ENCODE data around the gene AKIP1. TPM values are rescaled to one million over a fixed set of nuclear protein-coding genes. Genes with fewer than 3 reads are reported as not detected.
"Not testable (repeated sequence)": the region's sequence is repeated elsewhere in the genome, so short reads cannot be mapped to it uniquely, and the experiment has no call there.

Gene AKIP1
- total RNA-seq, 1 donor from 2014 or later, result 53.7 TPM

- Histone ChIP-seq H3K27me3 (no peaks in the 10 kb centered on the region), H3K4me3 (no peak overlapping the region), H3K9me3 (ENCODE audit: low read depth) (no peaks in the 10 kb centered on the region), H2AFZ (replicated peaks) (no peak overlapping the region), H3K36me3 (no peaks in the 10 kb centered on the region), H3F3A (ENCODE audit: low read depth) (no peaks in the 10 kb centered on the region), H3K9ac (no peak overlapping the region), H3K4me2 (no peak overlapping the region), H3K4me1 (peaks cover 31% of the 10 kb centered on the region), H4K20me1 (ENCODE audit: low read depth) (no peaks in the 10 kb centered on the region), H3K79me2 (ENCODE audit: low read depth) (no peaks in the 10 kb centered on the region), H3K27ac (no peak overlapping the region)
- Mint-ChIP-seq H3K4me3 (no peak overlapping the region), H3K27me3 (ENCODE audit: insufficient read depth, low read depth) (no peaks in the 10 kb centered on the region), H3K36me3 (no peaks in the 10 kb centered on the region), H3K9me3 (peaks cover 4% of the 10 kb centered on the region), H3K27ac (no peak overlapping the region), H3K4me1 (peaks cover 2% of the 10 kb centered on the region)
- TF ChIP-seq EZH2 (IDR thresholded peaks at IDR 0.05) (no peak), EZH2phosphoT487 (IDR thresholded peaks at IDR 0.05) (no peak), CTCF (IDR thresholded peaks at IDR 0.05) (no peak)
- DNase-seq (ENCODE audit: low spot score), result no peak
Observed at GRCh38 chr11:8878771-8879170, 32.2 kb upstream of the AKIP1 start.

DNA sequence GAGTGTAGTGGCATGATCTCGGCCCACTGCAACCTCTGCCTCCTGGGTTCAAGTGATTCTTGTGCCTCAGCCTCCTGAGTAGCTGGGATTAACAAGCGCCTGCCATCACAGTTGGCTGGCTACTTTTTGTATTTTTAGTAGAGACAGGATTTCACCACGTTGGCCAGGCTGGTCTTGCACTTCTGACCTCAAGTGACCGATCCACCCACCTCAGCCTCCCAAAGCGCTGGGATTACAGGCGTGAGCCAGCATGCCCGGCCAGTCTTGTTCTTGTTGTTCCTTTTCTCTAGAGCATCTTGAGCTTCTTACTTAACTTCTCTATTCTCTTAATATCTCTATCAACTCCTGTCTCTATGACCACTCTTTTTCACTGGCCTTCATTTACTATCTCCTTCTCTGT is 29.4 kb upstream of the AKIP1 start:
- not testable (repeated sequence) for H4K20me1 ChIP-seq (ENCODE audit: low read depth); H3K27ac ChIP-seq; H3F3A ChIP-seq (ENCODE audit: low read depth); H3K27ac Mint-ChIP-seq; H3K36me3 Mint-ChIP-seq; H3K9me3 Mint-ChIP-seq; H3K27me3 ChIP-seq; H3K9me3 ChIP-seq (ENCODE audit: low read depth); H3K36me3 ChIP-seq; H3K4me2 ChIP-seq; H3K4me3 Mint-ChIP-seq; H3K9ac ChIP-seq; H3K4me3 ChIP-seq; DNase-seq (ENCODE audit: low spot score); H3K79me2 ChIP-seq (ENCODE audit: low read depth); H2AFZ ChIP-seq (replicated peaks); H3K4me1 Mint-ChIP-seq; H3K27me3 Mint-ChIP-seq (ENCODE audit: insufficient read depth, low read depth)
- peaks cover 33% of the 10 kb centered on the region for H3K4me1 ChIP-seq

DNA sequence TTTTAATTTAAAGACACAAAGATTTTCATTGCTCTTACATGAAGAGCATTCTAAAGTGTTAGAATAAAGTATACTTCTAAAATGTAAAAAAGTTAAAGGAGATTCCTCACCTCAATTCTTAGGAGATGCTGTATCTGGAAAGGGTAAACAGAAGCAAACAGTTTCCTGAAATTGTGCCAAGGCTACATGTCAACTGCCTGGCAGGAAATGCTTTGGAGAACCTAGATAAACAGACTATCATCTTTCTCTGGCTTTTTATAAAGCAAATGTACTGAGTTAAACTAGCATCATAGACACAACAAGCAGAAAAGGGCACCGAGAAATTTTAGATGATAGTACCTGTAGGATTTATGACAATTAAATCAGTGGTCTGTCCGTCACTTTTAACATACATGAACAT is 24.7 kb upstream of the AKIP1 start:
- Histone ChIP-seq H3K36me3 (peaks cover 4% of the 10 kb centered on the region), H3K4me3 (no peak overlapping the region), H3K79me2 (ENCODE audit: low read depth) (no peaks in the 10 kb centered on the region), H3K27ac (no peak overlapping the region), H3F3A (ENCODE audit: low read depth) (no peaks in the 10 kb centered on the region), H3K9me3 (ENCODE audit: low read depth) (no peaks in the 10 kb centered on the region), H3K4me2 (no peak overlapping the region), H3K27me3 (no peaks in the 10 kb centered on the region), H2AFZ (replicated peaks) (no peak overlapping the region), H4K20me1 (ENCODE audit: low read depth) (no peaks in the 10 kb centered on the region), H3K4me1 (peaks cover 23% of the 10 kb centered on the region), H3K9ac (no peak overlapping the region)
- no peak for DNase-seq (ENCODE audit: low spot score)
- Mint-ChIP-seq H3K4me1 (no peaks in the 10 kb centered on the region), H3K9me3 (peaks cover 16% of the 10 kb centered on the region), H3K27ac (no peak overlapping the region), H3K36me3 (peaks cover 1% of the 10 kb centered on the region), H3K4me3 (no peak overlapping the region), H3K27me3 (ENCODE audit: insufficient read depth, low read depth) (no peaks in the 10 kb centered on the region)
- TF ChIP-seq EZH2phosphoT487 (IDR thresholded peaks at IDR 0.05), result no peak
- no peak for TF ChIP-seq CTCF (IDR thresholded peaks at IDR 0.05)
- no peak for TF ChIP-seq EZH2 (IDR thresholded peaks at IDR 0.05)

- not testable (repeated sequence) for H3K9ac ChIP-seq
Observed at GRCh38 chr11:8891185-8891584, 19.8 kb upstream of the AKIP1 start.

More at GRCh38 chr11:8891185-8891584, 19.8 kb upstream of the AKIP1 start:
- not testable (repeated sequence) for H3K4me3 Mint-ChIP-seq; H2AFZ ChIP-seq (replicated peaks); H3K27ac Mint-ChIP-seq; H3K27ac ChIP-seq; H3K79me2 ChIP-seq (ENCODE audit: low read depth); H3K27me3 Mint-ChIP-seq (ENCODE audit: insufficient read depth, low read depth); H3K4me3 ChIP-seq; H4K20me1 ChIP-seq (ENCODE audit: low read depth); H3K9me3 ChIP-seq (ENCODE audit: low read depth); DNase-seq (ENCODE audit: low spot score); H3K36me3 Mint-ChIP-seq; H3K4me1 ChIP-seq; H3K27me3 ChIP-seq; H3F3A ChIP-seq (ENCODE audit: low read depth); H3K4me1 Mint-ChIP-seq; H3K36me3 ChIP-seq; H3K4me2 ChIP-seq
- H3K9me3 Mint-ChIP-seq, result peaks cover 24% of the 10 kb centered on the region
